WTC11 (cell line): Measurements from ENCODE around the gene CYP26A1. TPM values are rescaled to one million over a fixed set of nuclear protein-coding genes. Genes with fewer than 3 reads are reported as not detected.
A peak's percentile ranks its signal among the peaks of the same experiment; 100 is the strongest.

Experiments
- ATAC-seq: fragments of 200-7000 bp; cut with Tn5 transposase; 2 replicates; pipeline ENCODE4 v1.10.0; 2021; ENCODE audit warnings: mild to moderate bottlenecking, moderate library complexity
- CTCF ChIA-PET: fragments of 300-600 bp; sonication (Branson Sonifier 250); formaldehyde crosslinking; loops from one replicate; lab custom pipeline; 2021; ENCODE audit warnings: antibody characterized with exemption; lab: Charles Lee
- POLR2A ChIA-PET: fragments of 350-600 bp; sonication (Branson Sonifier 250); formaldehyde crosslinking; loops from one replicate; lab custom pipeline; 2021; ENCODE audit warnings: antibody characterized with exemption; lab: Charles Lee
- DNase-seq: peaks from one replicate; pipeline ENCODE4 v3.0.0; 2021; ENCODE audit warnings: low spot score
- H3K27ac Mint-ChIP-seq: 2 replicates; pipeline ENCODE4 v1.8.0; 2021; ENCODE audit warnings: mixed read lengths
- H3K27me3 Mint-ChIP-seq: 2 replicates; pipeline ENCODE4 v1.8.0; 2021; ENCODE audit warnings: low read depth, mild to moderate bottlenecking, moderate library complexity, mixed read lengths
- H3K36me3 Mint-ChIP-seq: 2 replicates; pipeline ENCODE4 v1.8.0; 2021; ENCODE audit warnings: mixed read lengths
- H3K4me1 Mint-ChIP-seq: 2 replicates; pipeline ENCODE4 v1.8.0; 2022; ENCODE audit warnings: mixed read lengths
- H3K4me3 Mint-ChIP-seq: 2 replicates; pipeline ENCODE4 v1.8.0; 2021; ENCODE audit warnings: mild to moderate bottlenecking, moderate library complexity, mixed read lengths
- H3K9me3 Mint-ChIP-seq: 2 replicates; pipeline ENCODE4 v1.8.0; 2021; ENCODE audit warnings: mixed read lengths
- E2F4 ChIP-seq: sonication (generic); formaldehyde crosslinking; IDR thresholded peaks from 2 replicates; pipeline ENCODE4 v1.8.1; 2022; ENCODE audit warnings: low read depth, mild to moderate bottlenecking, moderate library complexity, missing genetic modification reagents, borderline replicate concordance
- MXD4 ChIP-seq: fragments of 250-450 bp; sonication (Bioruptor Pico); IDR thresholded peaks from 2 replicates; pipeline ENCODE4 v1.8.0; 2021; ENCODE audit warnings: mild to moderate bottlenecking, moderate library complexity, borderline replicate concordance
- SMAD3 ChIP-seq: sonication (generic); formaldehyde crosslinking; IDR thresholded peaks from 2 replicates; pipeline ENCODE4 v1.8.0; 2022; ENCODE audit warnings: missing genetic modification reagents, mild to moderate bottlenecking, borderline replicate concordance
- TP53 ChIP-seq: sonication (generic); formaldehyde crosslinking; IDR thresholded peaks from 2 replicates; pipeline ENCODE4 v1.8.1; 2023; ENCODE audit warnings: mild to moderate bottlenecking, missing genetic modification reagents
- ZNF121 ChIP-seq: sonication (generic); formaldehyde crosslinking; IDR thresholded peaks from 2 replicates; pipeline ENCODE4 v1.8.0; 2023; ENCODE audit warnings: missing genetic modification reagents
- ZNF423 ChIP-seq: fragments of 250-450 bp; sonication (Bioruptor Pico); IDR thresholded peaks from 2 replicates; pipeline ENCODE4 v2.1.2; 2022; ENCODE audit warnings: mild to moderate bottlenecking, moderate library complexity
- total RNA-seq: library from RNA; stranded (reverse); gene quantifications from 3 replicates; pipeline ENCODE4 v1.2.3, GENCODE V29; 2021
- TF ChIP-seq, protein P1 (sequence below): sonication (generic); formaldehyde crosslinking; IDR thresholded peaks from 2 replicates; pipeline ENCODE4 v1.8.0; 2022; ENCODE audit warnings: mild to moderate bottlenecking, missing genetic modification reagents
- TF ChIP-seq, protein P2 (sequence below): sonication (generic); formaldehyde crosslinking; IDR thresholded peaks from 2 replicates; pipeline ENCODE4 v1.8.1; 2023; ENCODE audit warnings: mild to moderate bottlenecking, missing genetic modification reagents, borderline replicate concordance
- TF ChIP-seq, protein P3 (sequence below): sonication (generic); formaldehyde crosslinking; IDR thresholded peaks from 2 replicates; pipeline ENCODE4 v1.8.1; 2022; ENCODE audit warnings: mild to moderate bottlenecking, missing genetic modification reagents, moderate library complexity, borderline replicate concordance
- TF ChIP-seq, protein P4 (sequence below): sonication (generic); formaldehyde crosslinking; IDR thresholded peaks from 2 replicates; pipeline ENCODE4 v1.8.1; 2023; ENCODE audit warnings: mild to moderate bottlenecking, missing genetic modification reagents

CYP26A1 gene
- total RNA-seq, 1 experiment from 2014 or later = 3.4 TPM

- Mint-ChIP-seq H3K9me3 (no peaks in the 10 kb centered on the region), H3K36me3 (no peaks in the 10 kb centered on the region; the same call in 1 of the 2 replicates), H3K27ac (no peak overlapping the region), H3K4me1 (peaks cover 46% of the 10 kb centered on the region), H3K4me3 (peak overlapping the region; percentile 67), H3K27me3 (peaks cover 87% of the 10 kb centered on the region)
- TF ChIP-seq, protein P1, sequence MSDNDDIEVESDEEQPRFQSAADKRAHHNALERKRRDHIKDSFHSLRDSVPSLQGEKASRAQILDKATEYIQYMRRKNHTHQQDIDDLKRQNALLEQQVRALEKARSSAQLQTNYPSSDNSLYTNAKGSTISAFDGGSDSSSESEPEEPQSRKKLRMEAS (CRISPR knock-in tag) = peak; percentile 46; the same call in 1 of the 2 replicates
- TF ChIP-seq, protein P2, sequence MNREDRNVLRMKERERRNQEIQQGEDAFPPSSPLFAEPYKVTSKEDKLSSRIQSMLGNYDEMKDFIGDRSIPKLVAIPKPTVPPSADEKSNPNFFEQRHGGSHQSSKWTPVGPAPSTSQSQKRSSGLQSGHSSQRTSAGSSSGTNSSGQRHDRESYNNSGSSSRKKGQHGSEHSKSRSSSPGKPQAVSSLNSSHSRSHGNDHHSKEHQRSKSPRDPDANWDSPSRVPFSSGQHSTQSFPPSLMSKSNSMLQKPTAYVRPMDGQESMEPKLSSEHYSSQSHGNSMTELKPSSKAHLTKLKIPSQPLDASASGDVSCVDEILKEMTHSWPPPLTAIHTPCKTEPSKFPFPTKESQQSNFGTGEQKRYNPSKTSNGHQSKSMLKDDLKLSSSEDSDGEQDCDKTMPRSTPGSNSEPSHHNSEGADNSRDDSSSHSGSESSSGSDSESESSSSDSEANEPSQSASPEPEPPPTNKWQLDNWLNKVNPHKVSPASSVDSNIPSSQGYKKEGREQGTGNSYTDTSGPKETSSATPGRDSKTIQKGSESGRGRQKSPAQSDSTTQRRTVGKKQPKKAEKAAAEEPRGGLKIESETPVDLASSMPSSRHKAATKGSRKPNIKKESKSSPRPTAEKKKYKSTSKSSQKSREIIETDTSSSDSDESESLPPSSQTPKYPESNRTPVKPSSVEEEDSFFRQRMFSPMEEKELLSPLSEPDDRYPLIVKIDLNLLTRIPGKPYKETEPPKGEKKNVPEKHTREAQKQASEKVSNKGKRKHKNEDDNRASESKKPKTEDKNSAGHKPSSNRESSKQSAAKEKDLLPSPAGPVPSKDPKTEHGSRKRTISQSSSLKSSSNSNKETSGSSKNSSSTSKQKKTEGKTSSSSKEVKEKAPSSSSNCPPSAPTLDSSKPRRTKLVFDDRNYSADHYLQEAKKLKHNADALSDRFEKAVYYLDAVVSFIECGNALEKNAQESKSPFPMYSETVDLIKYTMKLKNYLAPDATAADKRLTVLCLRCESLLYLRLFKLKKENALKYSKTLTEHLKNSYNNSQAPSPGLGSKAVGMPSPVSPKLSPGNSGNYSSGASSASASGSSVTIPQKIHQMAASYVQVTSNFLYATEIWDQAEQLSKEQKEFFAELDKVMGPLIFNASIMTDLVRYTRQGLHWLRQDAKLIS (CRISPR knock-in tag) = no peak
- CTCF ChIA-PET = interaction anchor here (0.7 to 9.8 kb wide), 12 partner anchors 14 to 422 kb away, joined by 3 to 106 read pairs (median 4); partner anchors contain the start of gene CYP26A1
- POLR2A ChIA-PET = interaction anchor here (1.2 kb wide), 1 partner anchor 12 kb away, joined by 4 read pairs; the partner anchor contains the start of gene CYP26A1
- no peak for DNase-seq
- ATAC-seq = no peak; the same call in 1 of the 2 replicates
Measured at GRCh38 chr10:93060887-93061593, 12.7 kb upstream of the CYP26A1 start.

DNA sequence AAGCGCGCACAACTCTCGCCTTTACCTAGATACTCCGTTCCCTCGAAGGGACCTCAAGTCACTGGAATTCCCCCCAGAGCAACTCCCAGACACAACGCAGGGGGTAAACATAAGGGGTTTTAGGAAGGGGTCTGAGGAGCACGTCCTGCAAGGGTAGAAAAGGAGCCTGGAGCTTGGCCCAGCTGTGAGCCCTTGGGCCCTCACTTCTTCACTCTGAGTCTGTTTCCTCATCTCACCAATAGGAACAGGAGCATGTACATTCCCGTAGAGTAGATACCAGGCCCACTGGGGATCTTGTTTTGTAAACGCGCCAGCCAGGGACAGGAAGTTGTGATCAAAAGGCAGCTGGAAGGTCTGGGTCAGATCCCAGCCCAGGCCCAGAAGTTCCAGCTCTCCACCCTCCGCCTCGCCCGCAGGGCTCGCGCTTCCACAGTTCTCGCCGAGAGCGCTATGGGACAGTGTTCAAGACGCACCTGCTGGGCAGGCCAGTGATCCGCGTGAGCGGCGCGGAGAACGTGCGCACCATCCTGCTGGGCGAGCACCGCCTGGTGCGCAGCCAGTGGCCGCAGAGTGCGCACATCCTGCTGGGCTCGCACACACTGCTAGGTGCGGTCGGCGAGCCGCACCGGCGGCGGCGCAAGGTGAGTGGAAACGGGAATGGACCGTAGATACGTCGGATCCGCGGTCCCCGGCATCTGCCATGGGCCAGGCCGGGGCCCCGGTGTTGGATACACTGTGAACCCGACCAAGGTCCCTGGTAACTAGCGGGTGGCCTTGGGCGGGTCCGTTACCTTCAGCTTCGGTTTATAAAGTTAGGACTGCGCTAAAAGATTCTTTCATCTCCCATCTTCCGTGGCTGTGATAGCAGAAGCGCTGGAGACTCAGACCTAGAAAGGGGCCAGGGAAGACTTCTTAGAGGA lies 11.8 kb upstream of the CYP26A1 start:
- TF ChIP-seq E2F4 (CRISPR knock-in tag) = no peak
- peak; percentile 98 for TF ChIP-seq ZNF121
- no peak for TF ChIP-seq SMAD3
- no peak for TF ChIP-seq MXD4 (CRISPR knock-in tag)
- peak; percentile 3; the same call in 1 of the 2 replicates for TF ChIP-seq ZNF423
- TF ChIP-seq, protein P3, sequence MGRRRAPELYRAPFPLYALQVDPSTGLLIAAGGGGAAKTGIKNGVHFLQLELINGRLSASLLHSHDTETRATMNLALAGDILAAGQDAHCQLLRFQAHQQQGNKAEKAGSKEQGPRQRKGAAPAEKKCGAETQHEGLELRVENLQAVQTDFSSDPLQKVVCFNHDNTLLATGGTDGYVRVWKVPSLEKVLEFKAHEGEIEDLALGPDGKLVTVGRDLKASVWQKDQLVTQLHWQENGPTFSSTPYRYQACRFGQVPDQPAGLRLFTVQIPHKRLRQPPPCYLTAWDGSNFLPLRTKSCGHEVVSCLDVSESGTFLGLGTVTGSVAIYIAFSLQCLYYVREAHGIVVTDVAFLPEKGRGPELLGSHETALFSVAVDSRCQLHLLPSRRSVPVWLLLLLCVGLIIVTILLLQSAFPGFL (CRISPR knock-in tag) = no peak
- TF ChIP-seq, protein P4, sequence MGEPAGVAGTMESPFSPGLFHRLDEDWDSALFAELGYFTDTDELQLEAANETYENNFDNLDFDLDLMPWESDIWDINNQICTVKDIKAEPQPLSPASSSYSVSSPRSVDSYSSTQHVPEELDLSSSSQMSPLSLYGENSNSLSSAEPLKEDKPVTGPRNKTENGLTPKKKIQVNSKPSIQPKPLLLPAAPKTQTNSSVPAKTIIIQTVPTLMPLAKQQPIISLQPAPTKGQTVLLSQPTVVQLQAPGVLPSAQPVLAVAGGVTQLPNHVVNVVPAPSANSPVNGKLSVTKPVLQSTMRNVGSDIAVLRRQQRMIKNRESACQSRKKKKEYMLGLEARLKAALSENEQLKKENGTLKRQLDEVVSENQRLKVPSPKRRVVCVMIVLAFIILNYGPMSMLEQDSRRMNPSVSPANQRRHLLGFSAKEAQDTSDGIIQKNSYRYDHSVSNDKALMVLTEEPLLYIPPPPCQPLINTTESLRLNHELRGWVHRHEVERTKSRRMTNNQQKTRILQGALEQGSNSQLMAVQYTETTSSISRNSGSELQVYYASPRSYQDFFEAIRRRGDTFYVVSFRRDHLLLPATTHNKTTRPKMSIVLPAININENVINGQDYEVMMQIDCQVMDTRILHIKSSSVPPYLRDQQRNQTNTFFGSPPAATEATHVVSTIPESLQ (CRISPR knock-in tag) = no peak
- TF ChIP-seq TP53 (CRISPR knock-in tag) = no peak
- TF ChIP-seq, all 79 proteins: peak for 2
- ChIA-PET POLR2A (interaction anchor here (0.6 kb wide), 1 partner anchor 24 kb away, joined by 7 read pairs; no protein-coding TSS in a partner anchor), CTCF (interaction anchor here (0.5 to 9.8 kb wide), 11 partner anchors 9 to 421 kb away, joined by 3 to 106 read pairs (median 4); partner anchors contain the start of gene CYP26A1)
- H3K36me3 Mint-ChIP-seq = no peaks in the 10 kb centered on the region; the same call in 1 of the 2 replicates
- ATAC-seq = no peak
- DNase-seq = no peak
- H3K9me3 Mint-ChIP-seq = no peaks in the 10 kb centered on the region
- peak overlapping the region; percentile 67 for H3K4me3 Mint-ChIP-seq
- H3K4me1 Mint-ChIP-seq = peaks cover 39% of the 10 kb centered on the region
- no peak overlapping the region for H3K27ac Mint-ChIP-seq
- peaks cover 95% of the 10 kb centered on the region for H3K27me3 Mint-ChIP-seq
